Lung microvascular endothelial cell (primary cell): ENCODE data around the gene FBN3. TPM values are rescaled to one million over a fixed set of nuclear protein-coding genes. Genes with fewer than 3 reads are reported as not detected.

Source experiments
- DNase-seq, 2 donors: peaks; one replicate each; pipeline versions ENCODE4 v3.0.0 to v3.0.0-alpha.2; 2010; ENCODE audit warnings: low read depth in 2 of 2
- total RNA-seq: library from RNA; depleted of rRNA; stranded (reverse); fragments of >200 nt; gene quantifications from 2 replicates; pipeline ENCODE4 v1.2.1, GENCODE V29; 2014

Gene FBN3
- total RNA-seq, 1 donor from 2014 or later, result not detected

GRCh38 chr19:8148410-8149260 lies 757 bp downstream of the FBN3 start:
- no peak for DNase-seq

DNA sequence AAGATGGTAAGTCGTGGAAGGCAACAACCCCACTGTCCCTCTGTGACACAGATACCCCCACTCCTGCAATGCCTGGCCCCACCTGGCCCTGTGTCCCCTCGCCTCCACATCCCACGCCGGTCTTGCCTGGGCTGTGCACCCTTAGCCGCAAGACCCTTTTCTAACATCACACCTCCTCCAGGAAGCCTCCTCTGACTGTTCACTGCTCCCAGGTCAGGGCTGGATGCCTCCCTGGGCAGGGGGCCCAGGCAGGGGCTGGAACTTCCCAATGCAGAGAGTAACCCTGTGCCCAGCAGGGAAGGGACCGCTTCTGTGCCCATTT lies 1.3 kb downstream of the FBN3 start:
- DNase-seq, result no peak

GRCh38 chr19:8147582-8147978 lies 1.8 kb downstream of the FBN3 start:
- DNase-seq, result no peak

GRCh38 chr19:8146877-8147581 lies 2.4 kb downstream of the FBN3 start:
- no peak for DNase-seq

DNA sequence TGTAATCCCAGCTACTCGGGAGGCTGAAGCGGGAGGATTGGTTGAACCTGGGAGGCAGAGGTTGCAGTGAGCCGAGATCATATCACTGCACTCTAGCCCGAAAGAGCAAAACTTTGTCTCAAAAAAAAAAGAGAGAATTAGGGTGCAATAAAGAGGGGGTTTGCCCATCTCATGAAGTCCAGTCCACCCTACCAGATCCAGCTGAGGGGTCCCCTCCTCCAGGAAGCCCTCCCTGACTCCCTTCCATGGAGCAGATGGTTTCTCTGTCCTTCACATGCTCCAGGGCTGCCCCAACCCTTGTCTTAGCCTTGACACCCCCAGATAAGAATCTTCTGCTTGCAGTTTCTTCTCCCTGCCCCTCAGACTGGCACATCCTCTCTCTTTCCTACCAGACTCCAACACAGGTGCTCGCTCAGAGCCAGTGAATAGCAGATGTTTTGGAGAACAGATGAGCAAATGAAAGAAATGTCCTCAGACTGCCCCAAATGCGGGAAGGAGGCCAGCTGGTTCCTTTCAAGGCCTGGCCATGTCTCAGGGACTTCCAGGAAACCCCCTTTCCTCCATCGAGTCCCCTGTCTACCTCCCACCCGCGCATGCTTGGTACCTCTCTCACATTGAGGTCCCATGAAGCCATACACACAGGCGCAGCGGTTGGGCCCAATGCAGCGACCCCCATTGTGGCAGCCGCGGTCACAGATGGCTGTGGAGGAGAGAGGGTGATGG lies 5.0 kb downstream of the FBN3 start:
- DNase-seq, result no peak

GRCh38 chr19:8143041-8143440 lies 6.4 kb downstream of the FBN3 start:
- DNase-seq, result no peak

- no peak for DNase-seq
Measured at GRCh38 chr19:8142513-8142900, 6.9 kb downstream of the FBN3 start.

DNA sequence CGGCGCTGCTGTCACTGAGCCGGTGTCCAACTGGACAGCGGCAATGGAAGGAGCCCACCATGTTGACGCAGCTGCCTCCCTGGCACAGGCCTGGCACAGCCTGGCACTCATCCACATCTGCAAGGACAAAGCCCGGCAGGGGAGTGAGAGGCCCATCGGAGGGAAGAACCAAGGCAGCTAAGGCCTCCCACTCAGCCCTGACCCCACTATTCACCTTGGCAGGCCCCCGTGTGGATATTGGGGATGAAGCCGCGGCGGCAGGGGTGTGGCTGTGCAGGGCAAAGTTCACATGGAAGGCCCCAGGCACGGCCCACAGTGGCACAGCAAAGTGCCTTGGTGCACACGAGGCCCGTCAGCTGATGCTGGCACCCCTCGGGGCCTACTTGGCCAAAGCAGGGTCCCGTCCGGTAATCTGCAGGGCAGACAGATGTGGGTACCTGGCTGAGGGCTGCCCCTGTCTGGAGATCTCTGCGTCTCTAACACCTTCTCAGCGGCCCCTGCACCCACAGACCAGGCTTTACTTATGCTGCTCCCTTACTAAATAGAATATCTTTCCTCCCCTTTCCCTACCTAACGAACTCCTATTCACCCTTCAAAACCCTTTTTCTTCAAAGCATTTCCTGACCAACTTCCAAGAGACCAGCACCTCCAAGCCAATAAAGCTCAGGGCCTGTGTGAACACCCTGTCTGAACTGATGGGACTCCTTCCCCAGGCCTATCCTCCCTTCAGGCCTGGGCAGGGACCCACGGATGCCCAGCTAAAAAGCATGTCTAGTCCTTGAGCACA lies 7.5 kb downstream of the FBN3 start:
- no peak for DNase-seq

DNA sequence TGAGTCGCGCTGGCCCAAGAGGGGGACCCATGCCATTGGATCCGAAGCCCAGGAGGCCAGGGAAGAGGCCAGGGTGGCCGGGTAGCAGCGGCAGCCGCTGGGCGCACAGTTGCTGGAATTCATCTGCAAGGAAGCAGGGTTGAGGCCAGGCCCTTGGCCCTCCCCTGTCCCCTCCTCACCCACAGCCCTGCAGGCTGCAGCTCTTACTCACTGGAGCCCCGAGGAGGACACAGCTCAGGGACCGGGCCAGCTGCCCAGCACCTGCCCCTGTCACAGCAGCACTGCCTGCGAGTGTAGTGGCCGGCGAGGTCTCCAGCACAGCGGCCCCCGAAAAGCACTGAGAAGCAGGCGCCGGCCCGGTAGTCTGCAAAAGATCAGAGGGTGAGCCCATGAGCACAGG lies 11.2 kb downstream of the FBN3 start:
- no peak for DNase-seq

- DNase-seq, result no peak
Measured at GRCh38 chr19:8137425-8137824, 12.0 kb downstream of the FBN3 start.

DNA sequence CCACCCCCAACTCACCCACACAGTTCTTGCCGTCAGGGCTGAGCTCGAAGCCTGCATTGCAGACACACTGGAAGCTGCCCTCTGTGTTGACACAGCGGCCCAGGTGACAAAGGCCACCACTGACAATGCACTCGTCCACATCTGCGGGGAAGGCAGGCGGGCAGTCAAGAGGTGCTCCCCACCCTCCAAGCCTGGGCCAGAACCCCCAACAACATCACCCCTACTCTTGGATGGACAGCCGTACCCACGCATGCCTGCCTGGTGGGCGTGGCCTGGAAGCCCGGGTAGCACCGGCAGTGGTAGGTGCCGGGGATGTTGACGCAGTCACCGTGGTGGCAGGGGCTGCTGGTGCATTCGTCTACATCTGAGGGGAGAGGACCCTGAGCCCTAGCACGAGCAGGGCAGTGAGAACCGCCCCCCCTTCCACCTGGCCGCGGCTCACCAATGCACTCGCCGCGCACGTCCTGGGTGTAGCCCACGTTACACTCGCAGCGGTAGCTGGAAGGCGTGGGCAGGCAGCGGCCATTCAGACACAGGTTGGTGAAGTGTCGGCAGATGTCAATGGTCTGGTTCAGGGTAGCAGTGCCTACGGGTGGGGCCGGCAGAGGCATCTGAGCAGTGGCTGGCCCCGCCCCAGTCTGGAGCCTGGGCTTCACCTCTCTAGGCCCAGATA lies 13.3 kb downstream of the FBN3 start:
- DNase-seq, result no peak

DNA sequence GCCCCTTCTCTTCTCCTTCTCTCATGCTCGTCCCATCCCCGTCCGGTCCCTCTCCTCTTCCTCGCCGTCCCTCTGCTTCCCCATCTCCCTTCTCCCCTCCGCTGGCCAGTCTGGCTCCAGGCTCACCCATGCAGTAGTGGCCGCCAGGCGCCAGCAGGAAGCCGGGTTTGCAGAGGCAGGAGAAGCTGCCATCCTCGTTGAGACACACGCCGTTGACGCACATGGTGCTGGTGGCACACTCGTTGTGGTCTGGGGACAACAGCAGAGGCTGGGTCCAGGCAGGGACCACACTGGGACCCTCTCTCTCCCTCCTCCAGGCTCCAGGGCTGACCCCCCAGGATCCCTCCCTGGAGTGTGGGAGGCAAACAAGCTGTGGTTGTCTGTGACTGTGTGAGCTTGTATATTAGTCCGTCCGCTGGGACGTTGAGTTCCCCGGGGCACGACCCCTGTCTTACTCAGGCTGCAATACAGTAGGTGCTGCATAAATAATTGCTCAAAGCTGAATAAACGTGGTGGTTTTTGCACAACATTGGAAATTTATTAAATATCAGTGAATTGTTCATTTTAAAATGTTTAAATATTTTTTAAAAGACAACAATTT lies 16.4 kb downstream of the FBN3 start:
- no peak for DNase-seq

DNA sequence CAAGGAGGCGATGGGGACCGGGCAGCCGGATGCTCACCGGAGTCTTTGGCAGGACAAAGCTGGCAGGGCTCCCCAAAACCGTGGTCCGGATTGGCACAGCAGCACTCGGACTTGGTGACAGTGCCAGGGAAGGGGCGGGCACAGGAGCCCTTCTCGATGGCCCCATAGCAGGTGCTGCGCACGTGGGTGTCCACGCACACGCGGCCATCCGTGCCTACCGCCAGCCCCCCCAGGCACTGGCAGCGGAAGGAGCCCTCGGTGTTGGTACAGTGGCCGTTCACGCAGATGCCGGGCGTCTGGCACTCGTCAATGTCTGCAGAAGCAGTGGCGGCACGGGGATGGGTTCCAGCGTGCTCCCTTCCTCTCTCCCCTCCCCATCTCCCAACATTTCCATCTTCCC lies 17.9 kb downstream of the FBN3 start:
- no peak for DNase-seq

GRCh38 chr19:8129061-8129618 lies 20.3 kb downstream of the FBN3 start:
- no peak for DNase-seq

GRCh38 chr19:8128551-8128950 lies 20.8 kb downstream of the FBN3 start:
- no peak for DNase-seq

GRCh38 chr19:8127311-8127710 lies 22.1 kb downstream of the FBN3 start:
- no peak for DNase-seq

DNA sequence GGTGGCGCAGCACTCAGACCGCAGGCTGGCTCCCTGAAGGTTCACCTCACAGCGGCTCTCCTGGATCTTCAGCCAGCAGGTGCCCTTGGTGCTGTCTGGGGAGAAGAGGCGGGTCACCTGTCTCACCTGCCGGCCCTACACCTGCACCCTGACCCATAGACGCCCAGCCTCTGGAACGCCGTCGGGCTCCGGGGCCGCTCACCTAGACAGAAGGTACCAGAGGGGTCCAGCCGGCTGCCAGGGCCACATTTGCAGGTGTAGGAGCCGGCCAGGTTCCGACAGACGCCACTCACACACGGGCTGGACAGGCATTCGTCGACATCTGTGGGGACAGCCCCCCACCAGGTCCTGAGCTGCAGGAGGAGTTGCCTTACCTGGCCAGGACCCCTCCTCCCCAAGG lies 22.9 kb downstream of the FBN3 start:
- no peak for DNase-seq

- no peak for DNase-seq
Measured at GRCh38 chr19:8126008-8126407, 23.4 kb downstream of the FBN3 start.

DNA sequence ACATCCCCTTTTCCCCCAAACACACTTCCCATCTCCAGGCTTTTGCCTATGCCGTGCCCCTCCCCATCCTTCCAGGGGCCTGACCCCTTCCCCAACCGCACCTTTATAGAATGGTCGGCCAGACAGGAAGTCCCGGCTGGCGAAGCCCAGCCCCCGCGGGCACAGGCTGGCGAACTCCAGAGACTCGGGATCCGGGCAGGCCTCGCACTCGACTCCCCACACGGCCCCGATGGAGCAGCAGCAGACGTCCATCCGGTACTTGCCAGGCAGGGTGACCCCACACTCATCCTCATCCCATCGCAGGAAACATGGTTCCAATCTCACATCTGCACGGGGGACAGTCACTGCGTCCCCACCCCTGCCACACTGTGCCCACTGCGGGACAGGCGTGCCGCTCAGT lies 25.7 kb downstream of the FBN3 start:
- no peak for DNase-seq
